ENCODE measurements around the gene CDK8.

Gene CDK8

DNA sequence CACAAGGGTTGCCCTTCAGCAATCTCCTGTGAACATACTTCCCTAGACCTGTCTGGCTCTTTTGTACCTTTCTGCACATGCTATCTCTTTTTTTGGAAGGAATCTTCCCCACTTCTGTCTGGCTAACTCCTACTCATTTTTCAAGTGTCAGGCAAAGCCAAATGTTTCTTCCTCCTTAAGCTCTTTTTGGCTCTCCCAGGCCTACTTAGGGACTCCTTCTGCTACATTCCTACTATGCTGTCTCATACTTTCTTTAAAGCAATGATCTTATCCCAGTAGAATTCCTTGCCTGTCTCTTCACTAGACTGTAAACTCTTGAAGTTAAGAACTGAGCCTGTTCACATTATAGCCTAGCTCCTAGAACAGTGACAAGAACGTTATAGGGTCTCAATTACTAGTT, 188.6 kb downstream of the CDK8 start:
- DNase-seq (ENCODE audit: low read depth in 2 of 2): no peak

DNA sequence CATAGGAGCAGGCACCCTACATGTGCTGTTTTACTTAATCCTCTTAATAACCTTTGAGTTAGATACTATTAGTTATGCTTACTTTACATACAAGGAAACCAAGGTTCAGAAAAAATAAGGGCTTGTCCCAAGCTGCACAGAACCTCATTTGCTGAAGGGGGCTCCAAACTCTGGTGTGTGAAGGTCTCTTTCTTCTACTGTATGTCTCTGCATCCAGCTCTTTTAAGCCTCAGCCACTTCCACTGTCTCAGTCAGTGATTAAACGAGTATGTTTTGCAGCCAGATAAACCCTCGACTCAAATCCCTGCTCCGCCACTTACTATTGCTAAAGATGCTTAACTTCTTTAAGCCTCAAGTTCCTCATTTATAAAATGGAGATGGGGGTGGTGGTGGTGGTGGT, 191.2 kb downstream of the CDK8 start:
- no peak for DNase-seq (ENCODE audit: low read depth in 2 of 2)

DNA sequence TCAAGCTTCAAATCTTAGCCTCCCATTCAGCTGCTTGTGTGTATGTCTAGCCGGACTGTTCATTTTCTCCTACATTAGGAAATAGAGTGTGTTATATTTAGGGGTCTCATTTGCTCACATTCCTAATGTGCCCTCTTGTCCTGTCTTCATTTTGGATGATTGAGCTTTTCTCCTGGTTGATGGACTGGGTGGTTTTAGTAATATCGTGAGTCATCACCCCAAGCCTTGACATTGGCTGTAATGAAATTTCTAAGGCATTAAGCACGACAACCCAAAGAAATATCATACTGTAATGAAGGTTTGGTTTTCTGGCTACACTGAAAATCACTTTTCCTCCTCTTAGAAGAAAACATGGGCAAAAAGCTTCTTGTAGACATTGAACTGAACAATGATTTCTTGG, 192.8 kb downstream of the CDK8 start:
- DNase-seq (ENCODE audit: low read depth in 2 of 2): no peak

DNA sequence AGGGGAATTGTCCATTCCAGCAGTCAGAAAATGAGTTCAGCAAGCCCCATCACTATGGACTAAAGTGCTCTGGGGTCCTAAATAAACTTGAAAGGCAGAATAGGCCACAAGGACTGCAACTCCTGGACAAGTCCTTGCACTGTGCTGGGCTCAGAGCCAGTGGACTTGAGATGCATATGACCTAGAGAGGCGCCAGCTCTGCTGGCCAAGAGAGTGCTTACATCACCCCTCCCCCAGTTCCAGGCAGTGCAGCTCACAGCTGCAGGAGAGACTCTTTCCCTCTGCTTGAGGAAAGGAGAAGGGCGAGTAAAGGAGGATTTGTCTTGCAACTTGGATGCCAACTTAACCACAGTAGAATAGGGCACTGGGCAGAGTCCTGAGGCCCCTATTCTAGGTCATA, 194.1 kb downstream of the CDK8 start:
- no peak for DNase-seq (ENCODE audit: low read depth in 2 of 2)

DNA sequence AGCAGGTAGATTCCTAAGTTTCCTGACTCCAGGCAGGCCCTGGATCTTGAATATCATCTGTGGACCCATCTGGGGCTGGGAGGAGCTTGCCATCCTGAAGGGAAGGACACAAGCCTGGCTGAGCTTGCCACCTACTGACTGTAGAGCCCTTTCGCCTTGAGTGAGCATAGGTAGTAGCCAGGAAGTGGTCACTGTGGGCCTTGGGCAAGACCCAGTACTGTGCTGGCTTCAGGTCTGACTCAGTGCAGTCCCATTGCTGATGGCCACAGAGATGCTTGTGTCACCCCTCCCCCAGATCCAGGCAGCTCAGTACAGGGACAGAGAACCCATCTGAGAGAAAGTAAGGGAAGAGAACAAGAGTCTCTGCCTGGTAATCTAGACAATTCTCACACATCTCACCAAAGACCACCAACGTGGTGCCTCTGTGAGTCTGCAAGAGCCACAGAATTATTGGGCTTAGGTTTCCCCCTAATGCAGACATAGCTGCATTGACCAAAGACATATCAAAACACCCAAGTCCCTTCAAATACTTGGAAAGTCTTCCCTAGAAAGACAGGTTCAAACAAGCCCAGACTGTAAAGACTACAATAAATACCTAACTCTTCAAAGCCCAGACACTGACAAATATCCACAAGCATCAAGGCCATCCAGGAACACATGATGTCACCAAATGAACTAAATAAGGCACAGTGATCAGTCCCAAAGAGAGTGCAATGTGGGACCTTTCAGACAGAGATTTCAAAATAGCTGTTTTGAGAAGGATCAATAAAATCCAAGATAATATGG, 195.3 kb downstream of the CDK8 start:
- DNase-seq (ENCODE audit: low read depth in 2 of 2): no peak
